Measurements from ENCODE around the gene C4BPB.

Gene C4BPB

GRCh38 chr1:207089627-207090355 is 1.1 kb downstream of the C4BPB start:
- H3K27ac ChIP-seq, result no peak overlapping the region
- TF ChIP-seq CTCF (conservative IDR thresholded peaks at IDR 0.05), result no peak
- TF ChIP-seq ZFX (IDR thresholded peaks at IDR 0.05), result no peak

- TF ChIP-seq CTCF (conservative IDR thresholded peaks at IDR 0.05), result no peak; the same call in 1 of the 2 replicates
- H3K27ac ChIP-seq, result no peak overlapping the region
Observed at GRCh38 chr1:207091200-207091908, 2.7 kb downstream of the C4BPB start.

GRCh38 chr1:207093944-207094343 is 5.3 kb downstream of the C4BPB start:
- TF ChIP-seq CTCF (conservative IDR thresholded peaks at IDR 0.05) (no peak), ZFX (IDR thresholded peaks at IDR 0.05) (no peak)
- no peak overlapping the region for H3K27ac ChIP-seq

- no peak overlapping the region for H3K27ac ChIP-seq
- TF ChIP-seq CTCF (conservative IDR thresholded peaks at IDR 0.05) (no peak), ZFX (IDR thresholded peaks at IDR 0.05) (no peak)
Observed at GRCh38 chr1:207097871-207098324, 9.2 kb downstream of the C4BPB start.

GRCh38 chr1:207101720-207102119 is 13.1 kb downstream of the C4BPB start:
- no peak overlapping the region for H3K27ac ChIP-seq
- TF ChIP-seq CTCF (conservative IDR thresholded peaks at IDR 0.05) (no peak), ZFX (IDR thresholded peaks at IDR 0.05) (no peak)

- no peak overlapping the region for H3K27ac ChIP-seq
- TF ChIP-seq ZFX (IDR thresholded peaks at IDR 0.05) (no peak), CTCF (conservative IDR thresholded peaks at IDR 0.05) (no peak)
Observed at GRCh38 chr1:207102146-207102545, 13.5 kb downstream of the C4BPB start.

- TF ChIP-seq CTCF (conservative IDR thresholded peaks at IDR 0.05) (no peak), ZFX (IDR thresholded peaks at IDR 0.05) (no peak)
- H3K27ac ChIP-seq, result no peak overlapping the region
Observed at GRCh38 chr1:207102659-207103058, 14.0 kb downstream of the C4BPB start.

Measured in C4-2B (cell line).